Loucy (cell line): ENCODE results near the gene ID3.

ENCODE experiments used
- H2AFZ ChIP-seq: fragments of 200-600 bp; sonication (generic); 2 replicates; pipeline ENCODE4 v1.6.0; 2016; ENCODE audit warnings: antibody characterized with exemption, mild to moderate bottlenecking, low read length, moderate library complexity
- H3F3A ChIP-seq: fragments of 200-600 bp; 2 replicates; pipeline ENCODE4 v1.6.0; 2016; ENCODE audit warnings: antibody characterized with exemption, low read depth, mild to moderate bottlenecking
- H3K27me3 ChIP-seq: fragments of 200-600 bp; sonication (generic); 2 replicates; pipeline ENCODE4 v1.6.1; 2014; ENCODE audit warnings: low read length, mild to moderate bottlenecking; ENCODE audit not compliant: insufficient read depth, poor library complexity, severe bottlenecking
- H3K36me3 ChIP-seq: fragments of 200-600 bp; sonication (generic); 2 replicates; pipeline ENCODE4 v1.6.1; 2016; ENCODE audit warnings: low read length; ENCODE audit not compliant: insufficient read depth
- H3K4me1 ChIP-seq: fragments of 200-600 bp; sonication (generic); 2 replicates; pipeline ENCODE4 v1.5.1; 2014; ENCODE audit warnings: low read length, mild to moderate bottlenecking; ENCODE audit not compliant: insufficient read depth, poor library complexity, severe bottlenecking
- H3K4me2 ChIP-seq: fragments of 200-600 bp; sonication (generic); 2 replicates; pipeline ENCODE4 v1.6.0; 2014; ENCODE audit warnings: antibody characterized with exemption, low read length, low read depth, mild to moderate bottlenecking; ENCODE audit not compliant: poor library complexity, severe bottlenecking
- H3K4me3 ChIP-seq: fragments of 200-600 bp; sonication (generic); 2 replicates; pipeline ENCODE4 v1.5.1; 2014; ENCODE audit warnings: low read length, mild to moderate bottlenecking, mixed read lengths; ENCODE audit not compliant: poor library complexity, severe bottlenecking
- H3K79me2 ChIP-seq: fragments of 200-600 bp; sonication (generic); 2 replicates; pipeline ENCODE4 v1.6.1; 2014; ENCODE audit warnings: low read length; ENCODE audit not compliant: insufficient read depth
- H3K9ac ChIP-seq: fragments of 200-600 bp; sonication (generic); 2 replicates; pipeline ENCODE4 v1.6.0; 2014; ENCODE audit warnings: mild to moderate bottlenecking, low read depth, low read length, moderate library complexity; ENCODE audit not compliant: poor library complexity, severe bottlenecking
- H3K9me2 ChIP-seq: fragments of 200-600 bp; sonication (generic); replicated peaks from 2 replicates; pipeline ENCODE4 v1.6.1; 2016; ENCODE audit warnings: low read depth, low read length, mixed read lengths
- H3K9me3 ChIP-seq: fragments of 200-600 bp; sonication (generic); 2 replicates; pipeline ENCODE4 v1.6.1; 2014; ENCODE audit warnings: mild to moderate bottlenecking, antibody characterized with exemption, low read length, low read depth; ENCODE audit not compliant: insufficient read depth
- H4K20me1 ChIP-seq: fragments of 200-600 bp; sonication (generic); 2 replicates; pipeline ENCODE4 v1.6.0; 2014; ENCODE audit warnings: antibody characterized with exemption, low read length, mild to moderate bottlenecking; ENCODE audit not compliant: insufficient read depth, poor library complexity, severe bottlenecking
- CTCF ChIP-seq: fragments of 200-600 bp; sonication (generic); conservative IDR thresholded peaks from 2 replicates; pipeline ENCODE4 v1.5.1; 2014; ENCODE audit warnings: mild to moderate bottlenecking, antibody characterized with exemption, low read length
- EZH2phosphoT487 ChIP-seq: fragments of 200-600 bp; IDR thresholded peaks from 2 replicates; pipeline ENCODE4 v1.6.1; 2018; ENCODE audit warnings: antibody characterized with exemption, mild to moderate bottlenecking, moderate library complexity, borderline replicate concordance

The ID3 gene

GRCh38 chr1:23524716-23525401, 34.4 kb downstream of the ID3 start:
- peak overlapping the region; percentile 93 for H3K4me3 ChIP-seq
- no peaks in the 10 kb centered on the region for H3K27me3 ChIP-seq
- H3K79me2 ChIP-seq: peaks cover 79% of the 10 kb centered on the region
- peaks cover 24% of the 10 kb centered on the region for H3F3A ChIP-seq
- H2AFZ ChIP-seq: no peak overlapping the region
- peaks cover 59% of the 10 kb centered on the region for H3K4me1 ChIP-seq
- peak overlapping the region; percentile 98 for H3K9ac ChIP-seq
- H4K20me1 ChIP-seq: peaks cover 33% of the 10 kb centered on the region
- H3K9me3 ChIP-seq: no peaks in the 10 kb centered on the region
- TF ChIP-seq CTCF (no peak), EZH2phosphoT487 (no peak)
- no peaks in the 10 kb centered on the region for H3K9me2 ChIP-seq
- H3K4me2 ChIP-seq: peak overlapping the region; percentile 95
- peaks cover 37% of the 10 kb centered on the region; the same call in 1 of the 2 replicates for H3K36me3 ChIP-seq

- peaks cover 52% of the 10 kb centered on the region for H3K4me1 ChIP-seq
Measured at GRCh38 chr1:23524163-23524562, 35.1 kb downstream of the ID3 start.

GRCh38 chr1:23522244-23522982, 36.9 kb downstream of the ID3 start:
- peaks cover 29% of the 10 kb centered on the region for H4K20me1 ChIP-seq
- no peak overlapping the region for H3K4me3 ChIP-seq
- H3K4me2 ChIP-seq: peak overlapping the region; percentile 21
- peaks cover 57% of the 10 kb centered on the region; the same call in 1 of the 2 replicates for H3K36me3 ChIP-seq
- H3K79me2 ChIP-seq: peaks cover 62% of the 10 kb centered on the region
- TF ChIP-seq EZH2phosphoT487: no peak
- no peaks in the 10 kb centered on the region for H3K9me2 ChIP-seq
- H3K9ac ChIP-seq: no peak overlapping the region
- no peaks in the 10 kb centered on the region for H3K9me3 ChIP-seq
- no peak overlapping the region for H2AFZ ChIP-seq
- peaks cover 37% of the 10 kb centered on the region for H3K4me1 ChIP-seq
- no peaks in the 10 kb centered on the region for H3K27me3 ChIP-seq
- 0 out of 2 replicates have a peak, but pooled peaks cover 6% of the 10 kb centered on the region for H3F3A ChIP-seq

More at GRCh38 chr1:23524163-23524562, 35.1 kb downstream of the ID3 start:
- peaks cover 42% of the 10 kb centered on the region; the same call in 1 of the 2 replicates for H3K36me3 ChIP-seq
- peaks cover 33% of the 10 kb centered on the region for H4K20me1 ChIP-seq
- H3K4me2 ChIP-seq: peak overlapping the region; percentile 95
- peaks cover 18% of the 10 kb centered on the region for H3F3A ChIP-seq
- H2AFZ ChIP-seq: no peak overlapping the region
- peak overlapping the region; percentile 93 for H3K4me3 ChIP-seq
- peak overlapping the region; percentile 98 for H3K9ac ChIP-seq
- H3K79me2 ChIP-seq: peaks cover 72% of the 10 kb centered on the region
- H3K9me2 ChIP-seq: no peaks in the 10 kb centered on the region
- no peaks in the 10 kb centered on the region for H3K27me3 ChIP-seq
- H3K9me3 ChIP-seq: no peaks in the 10 kb centered on the region
- TF ChIP-seq CTCF (no peak), EZH2phosphoT487 (no peak)
